Natural killer cell (primary cell): Measurements from ENCODE around the gene SKIL. TPM values are rescaled to one million over a fixed set of nuclear protein-coding genes. Genes with fewer than 3 reads are reported as not detected.

Experiments
- ATAC-seq, 3 donors: fragments of 150-1000 bp in 2 of 3; fragments of 200-7000 bp in 1 of 3; cut with Tn5 transposase; 1 replicate in 1 of 3; 2 replicates in 2 of 3; pipeline ENCODE4 v1.10.0; 2021; ENCODE audit warnings: mild to moderate bottlenecking in 2 of 3, moderate library complexity in 2 of 3
- DNase-seq, 2 donors: peaks; one replicate each; pipeline versions ENCODE4 v3.0.0 to v3.0.0-alpha.2; 2013 to 2021; ENCODE audit warnings: mixed read lengths in 1 of 2
- H3K27ac ChIP-seq: one replicate; pipeline ENCODE4 v1.5.1; 2013; ENCODE audit warnings: mild to moderate bottlenecking, low read length
- H3K27me3 ChIP-seq: one replicate; pipeline ENCODE4 v1.6.1; 2013; ENCODE audit warnings: low read length; ENCODE audit not compliant: control insufficient read depth, insufficient read depth
- H3K36me3 ChIP-seq: one replicate; pipeline ENCODE4 v1.6.1; 2013; ENCODE audit warnings: low read length; ENCODE audit not compliant: control insufficient read depth, insufficient read depth
- H3K4me1 ChIP-seq: one replicate; pipeline ENCODE4 v1.6.1; 2013; ENCODE audit warnings: low read length; ENCODE audit not compliant: control insufficient read depth, insufficient read depth
- H3K4me3 ChIP-seq: one replicate; pipeline ENCODE4 v1.5.1; 2013; ENCODE audit warnings: low read length
- H3K9me3 ChIP-seq: one replicate; pipeline ENCODE4 v1.6.1; 2013; ENCODE audit warnings: low read length; ENCODE audit not compliant: control insufficient read depth, insufficient read depth
- H3K27ac Mint-ChIP-seq, 2 donors: one replicate each; pipeline ENCODE4 v1.8.0; 2022; ENCODE audit warnings: mild to moderate bottlenecking in 2 of 2, mixed read lengths in 2 of 2, moderate library complexity in 1 of 2
- H3K27me3 Mint-ChIP-seq, 2 donors: one replicate each; pipeline ENCODE4 v1.8.0; 2022; ENCODE audit warnings: low read depth in 2 of 2, mixed read lengths in 2 of 2
- H3K36me3 Mint-ChIP-seq: one replicate; pipeline ENCODE4 v1.8.0; 2022; ENCODE audit warnings: mixed read lengths
- H3K4me1 Mint-ChIP-seq, 2 donors: one replicate each; pipeline ENCODE4 v1.8.0; 2022; ENCODE audit warnings: mixed read lengths in 2 of 2
- H3K4me3 Mint-ChIP-seq: one replicate; pipeline ENCODE4 v1.8.0; 2022; ENCODE audit warnings: mild to moderate bottlenecking, moderate library complexity, mixed read lengths
- H3K9me3 Mint-ChIP-seq, 2 donors: one replicate each; pipeline ENCODE4 v1.8.0; 2022; ENCODE audit warnings: mixed read lengths in 2 of 2
- WGBS: methylation state at CpG from one replicate; pipeline ENCODE4 v1.1.7; 2013; ENCODE audit warnings: missing lambda C conversion rate; ENCODE audit not compliant: insufficient coverage; 5-methylcytosine and 5-hydroxymethylcytosine counted together
- intact Hi-C: fragments of 100-400 bp; cut with micrococcal nuclease; formaldehyde crosslinking; loops from one replicate; pipeline ENCODE4 v1.14.2; 2022
- total RNA-seq, 4 donors: library from RNA; stranded (reverse); fragments of 120-200 nt in 1 of 4; gene quantifications; one replicate each; pipeline versions ENCODE4 v1.2.3 to v1.2.4, GENCODE V29; 2013 to 2022
- TF ChIP-seq, protein P1 (sequence below): fragments of 200-600 bp; IDR thresholded peaks from one replicate; pipeline ENCODE4 v1.8.0; 2022; ENCODE audit warnings: antibody characterized with exemption

Gene SKIL
- total RNA-seq, 3 donors from 2014 or later (not counting 1 experiment from before 2014, with no cell fraction given) = 85.5 to 156 (median 96.3) TPM

- 85% methylated on average over 6 of the region's 7 CpGs for WGBS
- Histone ChIP-seq H3K27ac (no peak overlapping the region), H3K4me1 (no peaks in the 10 kb centered on the region), H3K27me3 (no peaks in the 10 kb centered on the region), H3K9me3 (no peaks in the 10 kb centered on the region), H3K36me3 (no peaks in the 10 kb centered on the region), H3K4me3 (no peak overlapping the region)
- Mint-ChIP-seq H3K4me1 (no peaks in the 10 kb centered on the region), H3K9me3 (no peaks in the 10 kb centered on the region), H3K27ac (no peak overlapping the region), H3K36me3 (no peaks in the 10 kb centered on the region), H3K4me3 (no peak overlapping the region), H3K27me3 (peaks cover 2 to 7% of the 10 kb centered on the region in 2 donors)
- intact Hi-C loops = no loop called here
- TF ChIP-seq, protein P1, sequence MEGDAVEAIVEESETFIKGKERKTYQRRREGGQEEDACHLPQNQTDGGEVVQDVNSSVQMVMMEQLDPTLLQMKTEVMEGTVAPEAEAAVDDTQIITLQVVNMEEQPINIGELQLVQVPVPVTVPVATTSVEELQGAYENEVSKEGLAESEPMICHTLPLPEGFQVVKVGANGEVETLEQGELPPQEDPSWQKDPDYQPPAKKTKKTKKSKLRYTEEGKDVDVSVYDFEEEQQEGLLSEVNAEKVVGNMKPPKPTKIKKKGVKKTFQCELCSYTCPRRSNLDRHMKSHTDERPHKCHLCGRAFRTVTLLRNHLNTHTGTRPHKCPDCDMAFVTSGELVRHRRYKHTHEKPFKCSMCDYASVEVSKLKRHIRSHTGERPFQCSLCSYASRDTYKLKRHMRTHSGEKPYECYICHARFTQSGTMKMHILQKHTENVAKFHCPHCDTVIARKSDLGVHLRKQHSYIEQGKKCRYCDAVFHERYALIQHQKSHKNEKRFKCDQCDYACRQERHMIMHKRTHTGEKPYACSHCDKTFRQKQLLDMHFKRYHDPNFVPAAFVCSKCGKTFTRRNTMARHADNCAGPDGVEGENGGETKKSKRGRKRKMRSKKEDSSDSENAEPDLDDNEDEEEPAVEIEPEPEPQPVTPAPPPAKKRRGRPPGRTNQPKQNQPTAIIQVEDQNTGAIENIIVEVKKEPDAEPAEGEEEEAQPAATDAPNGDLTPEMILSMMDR = no peak
- no peak for ATAC-seq
- DNase-seq = no peak
These were observed 36.9 kb upstream of the SKIL start for GRCh38 chr3:170320461-170321121.

DNA sequence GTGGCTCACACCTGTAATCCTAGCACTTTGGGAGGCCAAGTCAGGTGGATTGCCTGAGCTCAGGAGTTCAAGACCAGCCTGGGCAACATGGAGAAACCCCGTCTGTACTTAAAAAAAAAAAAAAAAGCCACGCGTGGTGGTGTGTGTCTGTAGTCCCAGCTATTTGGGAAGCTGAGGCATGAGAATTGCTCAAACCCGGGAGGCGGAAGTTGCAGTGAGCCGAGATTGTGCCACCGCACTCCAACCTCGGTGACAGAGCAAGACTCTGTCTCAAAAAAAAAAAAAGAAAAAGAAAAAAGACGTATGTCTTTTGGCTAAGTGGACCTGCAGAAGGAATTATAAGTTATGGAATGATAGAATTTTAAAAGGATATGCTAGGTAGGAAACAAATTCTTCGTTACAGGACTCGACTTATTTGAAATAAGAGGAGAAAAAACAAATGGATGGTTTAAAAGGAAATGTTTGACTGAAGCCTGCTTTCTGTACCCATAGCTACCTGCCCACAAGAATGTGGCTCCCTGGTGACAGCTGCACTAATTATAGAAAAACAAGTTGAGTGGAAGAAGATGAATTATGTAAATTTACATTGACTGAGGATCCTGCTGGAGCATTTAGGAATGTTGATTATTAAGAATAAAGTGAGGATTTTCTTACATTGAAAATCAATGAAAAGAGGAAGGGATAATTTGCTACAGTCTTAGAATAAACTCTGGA, 36.0 kb upstream of the SKIL start:
- Histone ChIP-seq H3K36me3 (no peaks in the 10 kb centered on the region), H3K4me1 (no peaks in the 10 kb centered on the region), H3K9me3 (no peaks in the 10 kb centered on the region), H3K27me3 (no peaks in the 10 kb centered on the region), H3K4me3 (no peak overlapping the region), H3K27ac (no peak overlapping the region)
- Mint-ChIP-seq H3K4me3 (no peak overlapping the region), H3K4me1 (peaks cover under 1 to 1% of the 10 kb centered on the region in 2 donors), H3K27ac (no peak overlapping the region), H3K36me3 (no peaks in the 10 kb centered on the region), H3K27me3 (peaks cover 2 to 7% of the 10 kb centered on the region in 2 donors), H3K9me3 (no peaks in the 10 kb centered on the region)
- 92% methylated on average over 11 of the region's 11 CpGs for WGBS
- ATAC-seq = no peak
- DNase-seq = no peak
- intact Hi-C loops = no loop called here
- TF ChIP-seq, protein P1 = no peak

GRCh38 chr3:170322566-170323269, 34.8 kb upstream of the SKIL start:
- Mint-ChIP-seq H3K27ac (no peak overlapping the region), H3K4me1 (peaks cover 6% of the 10 kb centered on the region in 2 donors), H3K4me3 (no peak overlapping the region), H3K27me3 (peaks cover 2 to 7% of the 10 kb centered on the region in 2 donors), H3K36me3 (no peaks in the 10 kb centered on the region), H3K9me3 (no peaks in the 10 kb centered on the region)
- ATAC-seq (no peak), DNase-seq (no peak)
- 95% methylated on average over 9 of the region's 10 CpGs for WGBS
- Histone ChIP-seq H3K27me3 (no peaks in the 10 kb centered on the region), H3K27ac (no peak overlapping the region), H3K4me1 (peaks cover 7% of the 10 kb centered on the region), H3K9me3 (no peaks in the 10 kb centered on the region), H3K36me3 (no peaks in the 10 kb centered on the region), H3K4me3 (no peak overlapping the region)
- TF ChIP-seq, protein P1 = no peak
- intact Hi-C loops = no loop called here
